Loucy (cell line): Measurements from ENCODE around the gene RBKS.

Source experiments
- H2AFZ ChIP-seq: fragments of 200-600 bp; sonication (generic); 2 replicates; pipeline ENCODE4 v1.6.0; 2016; ENCODE audit warnings: antibody characterized with exemption, mild to moderate bottlenecking, low read length, moderate library complexity
- H3F3A ChIP-seq: fragments of 200-600 bp; 2 replicates; pipeline ENCODE4 v1.6.0; 2016; ENCODE audit warnings: antibody characterized with exemption, low read depth, mild to moderate bottlenecking
- H3K27me3 ChIP-seq: fragments of 200-600 bp; sonication (generic); 2 replicates; pipeline ENCODE4 v1.6.1; 2014; ENCODE audit warnings: low read length, mild to moderate bottlenecking; ENCODE audit not compliant: insufficient read depth, poor library complexity, severe bottlenecking
- H3K36me3 ChIP-seq: fragments of 200-600 bp; sonication (generic); 2 replicates; pipeline ENCODE4 v1.6.1; 2016; ENCODE audit warnings: low read length; ENCODE audit not compliant: insufficient read depth
- H3K4me1 ChIP-seq: fragments of 200-600 bp; sonication (generic); 2 replicates; pipeline ENCODE4 v1.5.1; 2014; ENCODE audit warnings: low read length, mild to moderate bottlenecking; ENCODE audit not compliant: insufficient read depth, poor library complexity, severe bottlenecking
- H3K4me2 ChIP-seq: fragments of 200-600 bp; sonication (generic); 2 replicates; pipeline ENCODE4 v1.6.0; 2014; ENCODE audit warnings: antibody characterized with exemption, low read length, low read depth, mild to moderate bottlenecking; ENCODE audit not compliant: poor library complexity, severe bottlenecking
- H3K4me3 ChIP-seq: fragments of 200-600 bp; sonication (generic); 2 replicates; pipeline ENCODE4 v1.5.1; 2014; ENCODE audit warnings: low read length, mild to moderate bottlenecking, mixed read lengths; ENCODE audit not compliant: poor library complexity, severe bottlenecking
- H3K79me2 ChIP-seq: fragments of 200-600 bp; sonication (generic); 2 replicates; pipeline ENCODE4 v1.6.1; 2014; ENCODE audit warnings: low read length; ENCODE audit not compliant: insufficient read depth
- H3K9ac ChIP-seq: fragments of 200-600 bp; sonication (generic); 2 replicates; pipeline ENCODE4 v1.6.0; 2014; ENCODE audit warnings: mild to moderate bottlenecking, low read depth, low read length, moderate library complexity; ENCODE audit not compliant: poor library complexity, severe bottlenecking
- H3K9me2 ChIP-seq: fragments of 200-600 bp; sonication (generic); replicated peaks from 2 replicates; pipeline ENCODE4 v1.6.1; 2016; ENCODE audit warnings: low read depth, low read length, mixed read lengths
- H3K9me3 ChIP-seq: fragments of 200-600 bp; sonication (generic); 2 replicates; pipeline ENCODE4 v1.6.1; 2014; ENCODE audit warnings: mild to moderate bottlenecking, antibody characterized with exemption, low read length, low read depth; ENCODE audit not compliant: insufficient read depth
- H4K20me1 ChIP-seq: fragments of 200-600 bp; sonication (generic); 2 replicates; pipeline ENCODE4 v1.6.0; 2014; ENCODE audit warnings: antibody characterized with exemption, low read length, mild to moderate bottlenecking; ENCODE audit not compliant: insufficient read depth, poor library complexity, severe bottlenecking
- CTCF ChIP-seq: fragments of 200-600 bp; sonication (generic); conservative IDR thresholded peaks from 2 replicates; pipeline ENCODE4 v1.5.1; 2014; ENCODE audit warnings: mild to moderate bottlenecking, antibody characterized with exemption, low read length
- EZH2phosphoT487 ChIP-seq: fragments of 200-600 bp; IDR thresholded peaks from 2 replicates; pipeline ENCODE4 v1.6.1; 2018; ENCODE audit warnings: antibody characterized with exemption, mild to moderate bottlenecking, moderate library complexity, borderline replicate concordance

Gene RBKS

DNA sequence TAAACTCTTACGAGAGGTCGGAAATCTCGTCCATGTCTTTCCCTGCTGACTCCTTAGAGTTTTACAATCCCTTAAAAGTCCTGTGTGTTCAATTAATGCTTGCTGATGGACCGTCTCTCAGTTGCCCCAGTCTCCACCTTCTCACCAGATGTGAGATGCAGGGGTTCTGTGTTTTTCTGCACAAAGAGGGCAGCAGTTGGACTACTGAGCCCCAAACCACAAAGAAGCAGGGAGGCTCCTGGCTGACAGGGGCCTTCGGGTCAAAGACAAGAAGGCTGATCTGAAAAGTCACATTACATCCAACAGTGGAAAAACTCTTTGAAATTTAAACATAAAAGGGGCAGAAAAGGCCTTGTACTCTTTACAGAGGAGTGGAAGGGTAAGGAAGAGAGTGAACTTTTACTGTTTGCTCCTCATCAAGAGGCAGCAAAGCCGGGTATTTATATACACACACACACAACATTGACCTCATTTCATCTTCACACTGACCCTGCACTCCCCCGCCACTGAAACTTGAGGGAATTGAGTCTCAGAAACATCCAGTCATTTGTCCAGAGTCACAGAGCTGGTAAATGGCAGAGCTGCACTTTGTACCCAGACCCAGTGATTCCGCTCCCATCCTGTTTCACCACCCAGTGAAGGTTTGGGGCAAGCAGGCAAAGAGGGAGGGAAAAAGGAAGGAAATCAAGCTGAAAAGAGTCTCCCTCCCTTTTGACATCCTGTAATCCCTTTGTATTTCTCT is 94.9 kb downstream of the RBKS start:
- no peaks in the 10 kb centered on the region for H3K9me3 ChIP-seq
- H3K27me3 ChIP-seq: no peaks in the 10 kb centered on the region
- no peak overlapping the region for H3K4me3 ChIP-seq
- H2AFZ ChIP-seq: no peak overlapping the region
- H3K9me2 ChIP-seq: no peaks in the 10 kb centered on the region
- no peak for TF ChIP-seq EZH2phosphoT487
- TF ChIP-seq CTCF: no peak
- no peak overlapping the region for H3K9ac ChIP-seq
- H3K79me2 ChIP-seq: no peaks in the 10 kb centered on the region
- H3K4me1 ChIP-seq: peaks cover 5% of the 10 kb centered on the region
- H4K20me1 ChIP-seq: no peaks in the 10 kb centered on the region
- no peaks in the 10 kb centered on the region for H3K36me3 ChIP-seq
- no peak overlapping the region for H3K4me2 ChIP-seq
- no peaks in the 10 kb centered on the region for H3F3A ChIP-seq

DNA sequence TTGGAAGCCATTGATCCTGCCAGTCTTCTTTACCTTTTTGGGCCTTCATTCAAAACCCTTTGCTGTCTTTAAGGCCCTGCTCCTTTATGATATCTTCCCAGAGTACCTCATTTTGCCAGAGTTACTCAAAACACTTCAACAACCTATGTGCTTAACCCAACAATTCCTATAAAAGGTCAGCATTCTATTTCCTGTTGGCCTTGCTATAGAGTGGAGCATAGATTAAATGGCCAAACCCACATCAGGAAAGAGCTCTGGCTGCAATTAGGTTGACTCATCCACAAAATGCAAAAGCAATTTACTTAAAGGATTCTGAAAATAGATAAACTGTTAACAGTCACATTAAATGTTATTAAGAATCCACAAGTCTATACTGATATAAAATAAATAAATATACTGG is 97.4 kb downstream of the RBKS start:
- Histone ChIP-seq H3K36me3 (no peaks in the 10 kb centered on the region), H2AFZ (0 out of 2 replicates have a peak overlapping the region, but pooled peaks have one; percentile 6), H3K79me2 (no peaks in the 10 kb centered on the region), H3K9me3 (no peaks in the 10 kb centered on the region), H3K4me2 (no peak overlapping the region), H3K4me1 (peaks cover 5% of the 10 kb centered on the region), H3K9ac (no peak overlapping the region), H4K20me1 (no peaks in the 10 kb centered on the region), H3F3A (no peaks in the 10 kb centered on the region), H3K27me3 (no peaks in the 10 kb centered on the region), H3K9me2 (no peaks in the 10 kb centered on the region), H3K4me3 (no peak overlapping the region)
- TF ChIP-seq EZH2phosphoT487: no peak

- Histone ChIP-seq H3K9me2 (no peaks in the 10 kb centered on the region), H3K79me2 (no peaks in the 10 kb centered on the region), H3K4me3 (no peak overlapping the region), H3K4me2 (no peak overlapping the region), H2AFZ (no peak overlapping the region), H3K4me1 (peaks cover 5% of the 10 kb centered on the region), H3K9me3 (no peaks in the 10 kb centered on the region), H3K9ac (no peak overlapping the region), H3F3A (no peaks in the 10 kb centered on the region), H3K27me3 (no peaks in the 10 kb centered on the region), H4K20me1 (no peaks in the 10 kb centered on the region), H3K36me3 (no peaks in the 10 kb centered on the region)
- no peak for TF ChIP-seq EZH2phosphoT487
- no peak for TF ChIP-seq CTCF
These were observed 99.4 kb downstream of the RBKS start for GRCh38 chr2:27790796-27791195.

GRCh38 chr2:27782701-27783100 is 107.5 kb downstream of the RBKS start:
- H4K20me1 ChIP-seq: no peaks in the 10 kb centered on the region
- H3F3A ChIP-seq: no peaks in the 10 kb centered on the region
- no peaks in the 10 kb centered on the region for H3K9me2 ChIP-seq
- no peaks in the 10 kb centered on the region for H3K9me3 ChIP-seq
- peaks cover 5% of the 10 kb centered on the region for H3K4me1 ChIP-seq
- no peak overlapping the region for H3K9ac ChIP-seq
- no peak overlapping the region for H3K4me3 ChIP-seq
- no peaks in the 10 kb centered on the region for H3K27me3 ChIP-seq
- no peak overlapping the region for H2AFZ ChIP-seq
- H3K79me2 ChIP-seq: peaks cover 16% of the 10 kb centered on the region; the same call in 1 of the 2 replicates
- peaks cover 12% of the 10 kb centered on the region; the same call in 1 of the 2 replicates for H3K36me3 ChIP-seq
- TF ChIP-seq EZH2phosphoT487 (no peak), CTCF (no peak)
- H3K4me2 ChIP-seq: no peak overlapping the region
